ENCODE results near the gene PKNOX2.

PKNOX2 gene

GRCh38 chr11:125394296-125394695 is 229.7 kb downstream of the PKNOX2 start:
- Histone ChIP-seq H3K36me3 (ENCODE audit: control insufficient read depth, insufficient read depth, low read length) (no peaks in the 10 kb centered on the region), H3K27me3 (replicated peaks; ENCODE audit: control insufficient read depth, insufficient read depth, low read length) (no peaks in the 10 kb centered on the region; the same call in 1 of the 2 replicates)
- TF ChIP-seq, protein P1, sequence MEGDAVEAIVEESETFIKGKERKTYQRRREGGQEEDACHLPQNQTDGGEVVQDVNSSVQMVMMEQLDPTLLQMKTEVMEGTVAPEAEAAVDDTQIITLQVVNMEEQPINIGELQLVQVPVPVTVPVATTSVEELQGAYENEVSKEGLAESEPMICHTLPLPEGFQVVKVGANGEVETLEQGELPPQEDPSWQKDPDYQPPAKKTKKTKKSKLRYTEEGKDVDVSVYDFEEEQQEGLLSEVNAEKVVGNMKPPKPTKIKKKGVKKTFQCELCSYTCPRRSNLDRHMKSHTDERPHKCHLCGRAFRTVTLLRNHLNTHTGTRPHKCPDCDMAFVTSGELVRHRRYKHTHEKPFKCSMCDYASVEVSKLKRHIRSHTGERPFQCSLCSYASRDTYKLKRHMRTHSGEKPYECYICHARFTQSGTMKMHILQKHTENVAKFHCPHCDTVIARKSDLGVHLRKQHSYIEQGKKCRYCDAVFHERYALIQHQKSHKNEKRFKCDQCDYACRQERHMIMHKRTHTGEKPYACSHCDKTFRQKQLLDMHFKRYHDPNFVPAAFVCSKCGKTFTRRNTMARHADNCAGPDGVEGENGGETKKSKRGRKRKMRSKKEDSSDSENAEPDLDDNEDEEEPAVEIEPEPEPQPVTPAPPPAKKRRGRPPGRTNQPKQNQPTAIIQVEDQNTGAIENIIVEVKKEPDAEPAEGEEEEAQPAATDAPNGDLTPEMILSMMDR (IDR thresholded peaks at IDR 0.05; ENCODE audit: insufficient read depth, low read length, poor library complexity, severe bottlenecking), result no peak

GRCh38 chr11:125397421-125397820 is 232.9 kb downstream of the PKNOX2 start:
- Histone ChIP-seq H3K36me3 (ENCODE audit: control insufficient read depth, insufficient read depth, low read length) (no peaks in the 10 kb centered on the region), H3K4me3 (replicated peaks; ENCODE audit: low read depth, low read length) (no peak overlapping the region), H3K27me3 (replicated peaks; ENCODE audit: control insufficient read depth, insufficient read depth, low read length) (no peaks in the 10 kb centered on the region; the same call in 1 of the 2 replicates)
- DNase-seq (ENCODE audit: extremely low read depth, insufficient read length), result no peak
- TF ChIP-seq, protein P1 (IDR thresholded peaks at IDR 0.05; ENCODE audit: insufficient read depth, low read length, poor library complexity, severe bottlenecking), result no peak

More at GRCh38 chr11:125394296-125394695, 229.7 kb downstream of the PKNOX2 start:
- no peak for DNase-seq (ENCODE audit: extremely low read depth, insufficient read length)
- no peak overlapping the region for H3K4me3 ChIP-seq (replicated peaks; ENCODE audit: low read depth, low read length)

- DNase-seq (ENCODE audit: extremely low read depth, insufficient read length), result no peak
- TF ChIP-seq, protein P1 (IDR thresholded peaks at IDR 0.05; ENCODE audit: insufficient read depth, low read length, poor library complexity, severe bottlenecking), result no peak
- Histone ChIP-seq H3K4me3 (replicated peaks; ENCODE audit: low read depth, low read length) (no peak overlapping the region), H3K36me3 (ENCODE audit: control insufficient read depth, insufficient read depth, low read length) (no peaks in the 10 kb centered on the region), H3K27me3 (replicated peaks; ENCODE audit: control insufficient read depth, insufficient read depth, low read length) (no peaks in the 10 kb centered on the region; the same call in 1 of the 2 replicates)
Measured at GRCh38 chr11:125398475-125398874, 233.9 kb downstream of the PKNOX2 start.

- no peaks in the 10 kb centered on the region for H3K36me3 ChIP-seq (ENCODE audit: control insufficient read depth, insufficient read depth, low read length)
- TF ChIP-seq, protein P1 (IDR thresholded peaks at IDR 0.05; ENCODE audit: insufficient read depth, low read length, poor library complexity, severe bottlenecking), result no peak
- H3K27me3 ChIP-seq (replicated peaks; ENCODE audit: control insufficient read depth, insufficient read depth, low read length), result no peaks in the 10 kb centered on the region; the same call in none of the 2 replicates
- no peak for DNase-seq (ENCODE audit: extremely low read depth, insufficient read length)
- no peak overlapping the region for H3K4me3 ChIP-seq (replicated peaks; ENCODE audit: low read depth, low read length)
Measured at GRCh38 chr11:125398994-125399640, 234.6 kb downstream of the PKNOX2 start.

DNA sequence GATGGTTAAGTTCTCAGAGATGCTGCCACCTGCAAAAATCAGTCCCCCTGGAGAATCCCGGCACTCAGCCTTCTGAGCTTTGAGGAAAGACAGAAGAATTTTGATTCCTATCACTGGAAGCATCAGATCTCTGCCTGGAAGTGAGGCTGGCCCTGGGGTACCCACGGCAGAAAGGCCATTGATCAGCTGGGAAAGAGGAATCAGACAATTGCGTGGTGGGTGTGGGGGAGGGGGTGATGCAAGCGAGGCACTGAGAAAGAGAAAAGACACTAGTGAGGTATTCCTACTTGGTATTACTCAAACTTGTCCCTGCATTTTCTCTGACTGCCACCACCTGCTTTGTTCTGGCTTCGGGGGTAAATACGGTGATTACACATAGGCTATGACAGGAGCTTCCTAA is 235.4 kb downstream of the PKNOX2 start:
- DNase-seq (ENCODE audit: extremely low read depth, insufficient read length), result no peak
- no peaks in the 10 kb centered on the region for H3K36me3 ChIP-seq (ENCODE audit: control insufficient read depth, insufficient read depth, low read length)
- H3K27me3 ChIP-seq (replicated peaks; ENCODE audit: control insufficient read depth, insufficient read depth, low read length), result no peaks in the 10 kb centered on the region; the same call in none of the 2 replicates
- TF ChIP-seq, protein P1 (IDR thresholded peaks at IDR 0.05; ENCODE audit: insufficient read depth, low read length, poor library complexity, severe bottlenecking), result no peak
- H3K4me3 ChIP-seq (replicated peaks; ENCODE audit: low read depth, low read length), result no peak overlapping the region
